Effector memory CD8-positive, alpha-beta T cell (primary cell): ENCODE measurements around the gene ANGPTL2.

Experiments used
- ATAC-seq: fragments of 150-1000 bp; cut with Tn5 transposase; replicated peaks from 2 replicates; pipeline ENCODE4 v1.10.0; 2021; ENCODE audit warnings: mild to moderate bottlenecking, moderate library complexity
- DNase-seq, 3 experiments: peaks; one replicate each; pipeline ENCODE4 v3.0.0; 2021
- H3K27ac Mint-ChIP-seq, 2 donors: one replicate each; pipeline ENCODE4 v1.8.0; 2022; ENCODE audit warnings: mild to moderate bottlenecking in 2 of 2, mixed read lengths in 2 of 2, moderate library complexity in 2 of 2
- H3K27me3 Mint-ChIP-seq, 2 donors: one replicate each; pipeline ENCODE4 v1.8.0; 2022; ENCODE audit warnings: mixed read lengths in 2 of 2
- H3K36me3 Mint-ChIP-seq: one replicate; pipeline ENCODE4 v1.8.0; 2022; ENCODE audit warnings: mild to moderate bottlenecking, moderate library complexity, mixed read lengths; ENCODE audit not compliant: insufficient read depth
- H3K4me1 Mint-ChIP-seq, 2 donors: one replicate each; pipeline ENCODE4 v1.8.0; 2022; ENCODE audit warnings: low read depth in 2 of 2, mixed read lengths in 2 of 2
- H3K4me3 Mint-ChIP-seq, 2 donors: one replicate each; pipeline ENCODE4 v1.8.0; 2022; ENCODE audit warnings: mild to moderate bottlenecking in 2 of 2, mixed read lengths in 2 of 2, moderate library complexity in 2 of 2
- H3K9me3 Mint-ChIP-seq, 2 donors: one replicate each; pipeline ENCODE4 v1.8.0; 2022; ENCODE audit warnings: mixed read lengths in 2 of 2

The ANGPTL2 gene

GRCh38 chr9:127136880-127137639 lies 14.6 kb upstream of the ANGPTL2 start:
- no peaks in the 10 kb centered on the region for H3K4me1 Mint-ChIP-seq
- no peak overlapping the region for H3K27ac Mint-ChIP-seq
- no peaks in the 10 kb centered on the region for H3K27me3 Mint-ChIP-seq
- H3K4me3 Mint-ChIP-seq: no peak overlapping the region
- no peaks in the 10 kb centered on the region for H3K9me3 Mint-ChIP-seq
- ATAC-seq (no peak), DNase-seq (no peak)
- no peaks in the 10 kb centered on the region for H3K36me3 Mint-ChIP-seq

- Mint-ChIP-seq H3K9me3 (no peaks in the 10 kb centered on the region), H3K36me3 (no peaks in the 10 kb centered on the region), H3K27ac (no peak overlapping the region), H3K27me3 (no peaks in the 10 kb centered on the region), H3K4me3 (no peak overlapping the region), H3K4me1 (no peaks in the 10 kb centered on the region)
- DNase-seq (no peak), ATAC-seq (no peak)
Measured at GRCh38 chr9:127136081-127136879, 13.8 kb upstream of the ANGPTL2 start.

GRCh38 chr9:127135056-127135745 lies 12.8 kb upstream of the ANGPTL2 start:
- peak overlapping the region in 1 of 2 donors; percentile 4 for H3K27ac Mint-ChIP-seq
- DNase-seq: no peak
- no peaks in the 10 kb centered on the region for H3K9me3 Mint-ChIP-seq
- H3K27me3 Mint-ChIP-seq: no peaks in the 10 kb centered on the region
- H3K4me1 Mint-ChIP-seq: no peaks in the 10 kb centered on the region
- no peak for ATAC-seq
- H3K36me3 Mint-ChIP-seq: no peaks in the 10 kb centered on the region
- no peak overlapping the region for H3K4me3 Mint-ChIP-seq

- Mint-ChIP-seq H3K27ac (no peak overlapping the region), H3K4me1 (no peaks in the 10 kb centered on the region), H3K36me3 (no peaks in the 10 kb centered on the region), H3K9me3 (no peaks in the 10 kb centered on the region), H3K4me3 (no peak overlapping the region), H3K27me3 (no peaks in the 10 kb centered on the region)
- DNase-seq (no peak), ATAC-seq (no peak)
Measured at GRCh38 chr9:127133739-127134167, 11.3 kb upstream of the ANGPTL2 start.

DNA sequence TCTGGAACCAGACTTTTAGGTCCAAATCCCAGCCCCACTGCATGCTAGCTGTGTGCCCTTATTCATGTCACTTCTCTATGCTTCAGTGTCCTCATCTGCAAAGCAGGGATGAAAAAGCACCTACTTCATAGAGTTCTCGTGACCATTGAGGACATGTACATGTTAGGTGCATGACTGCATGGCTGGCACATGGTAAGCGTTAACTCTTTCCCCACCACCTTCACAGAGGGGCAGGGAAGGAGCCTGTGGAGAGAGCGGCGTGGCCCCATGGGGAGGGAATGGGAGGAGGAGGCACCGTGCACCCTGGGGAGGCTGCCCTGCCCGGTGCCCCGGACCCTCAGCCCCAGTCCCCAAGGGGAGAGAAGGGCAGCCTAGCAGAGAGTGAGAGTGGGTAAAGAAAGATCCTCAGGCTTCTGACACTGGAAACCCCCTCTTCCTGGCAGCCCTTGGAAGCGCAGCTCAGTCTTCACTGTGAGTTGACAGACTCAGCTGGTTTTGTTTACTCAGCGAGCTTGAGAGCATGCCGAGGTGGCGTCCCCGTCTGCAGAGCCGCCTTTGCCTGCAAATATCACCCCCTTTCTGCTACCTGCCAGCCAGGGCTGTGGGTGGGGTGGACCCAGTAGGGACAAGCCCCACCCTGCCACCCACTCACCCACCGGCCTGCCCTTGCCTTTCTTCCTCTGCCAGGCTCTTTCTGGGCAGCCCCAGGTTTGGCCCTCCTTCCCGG lies 10.6 kb upstream of the ANGPTL2 start:
- Mint-ChIP-seq H3K36me3 (no peaks in the 10 kb centered on the region), H3K4me1 (no peaks in the 10 kb centered on the region), H3K4me3 (no peak overlapping the region), H3K9me3 (no peaks in the 10 kb centered on the region), H3K27me3 (no peaks in the 10 kb centered on the region), H3K27ac (peak overlapping the region in 1 of 2 donors; percentile 36)
- DNase-seq: no peak
- ATAC-seq: no peak

GRCh38 chr9:127132375-127132774 lies 9.9 kb upstream of the ANGPTL2 start:
- no peaks in the 10 kb centered on the region for H3K9me3 Mint-ChIP-seq
- peak overlapping the region in 1 of 2 donors; percentile 36 for H3K27ac Mint-ChIP-seq

GRCh38 chr9:127131871-127132270 lies 9.4 kb upstream of the ANGPTL2 start:
- ATAC-seq: no peak
- Mint-ChIP-seq H3K27ac (no peak overlapping the region), H3K4me3 (no peak overlapping the region), H3K4me1 (no peaks in the 10 kb centered on the region), H3K27me3 (no peaks in the 10 kb centered on the region), H3K9me3 (no peaks in the 10 kb centered on the region), H3K36me3 (no peaks in the 10 kb centered on the region)
- DNase-seq: no peak

More at GRCh38 chr9:127132375-127132774, 9.9 kb upstream of the ANGPTL2 start:
- Mint-ChIP-seq H3K36me3 (no peaks in the 10 kb centered on the region), H3K4me3 (no peak overlapping the region), H3K4me1 (no peaks in the 10 kb centered on the region), H3K27me3 (no peaks in the 10 kb centered on the region)
- no peak for DNase-seq
- ATAC-seq: no peak

DNA sequence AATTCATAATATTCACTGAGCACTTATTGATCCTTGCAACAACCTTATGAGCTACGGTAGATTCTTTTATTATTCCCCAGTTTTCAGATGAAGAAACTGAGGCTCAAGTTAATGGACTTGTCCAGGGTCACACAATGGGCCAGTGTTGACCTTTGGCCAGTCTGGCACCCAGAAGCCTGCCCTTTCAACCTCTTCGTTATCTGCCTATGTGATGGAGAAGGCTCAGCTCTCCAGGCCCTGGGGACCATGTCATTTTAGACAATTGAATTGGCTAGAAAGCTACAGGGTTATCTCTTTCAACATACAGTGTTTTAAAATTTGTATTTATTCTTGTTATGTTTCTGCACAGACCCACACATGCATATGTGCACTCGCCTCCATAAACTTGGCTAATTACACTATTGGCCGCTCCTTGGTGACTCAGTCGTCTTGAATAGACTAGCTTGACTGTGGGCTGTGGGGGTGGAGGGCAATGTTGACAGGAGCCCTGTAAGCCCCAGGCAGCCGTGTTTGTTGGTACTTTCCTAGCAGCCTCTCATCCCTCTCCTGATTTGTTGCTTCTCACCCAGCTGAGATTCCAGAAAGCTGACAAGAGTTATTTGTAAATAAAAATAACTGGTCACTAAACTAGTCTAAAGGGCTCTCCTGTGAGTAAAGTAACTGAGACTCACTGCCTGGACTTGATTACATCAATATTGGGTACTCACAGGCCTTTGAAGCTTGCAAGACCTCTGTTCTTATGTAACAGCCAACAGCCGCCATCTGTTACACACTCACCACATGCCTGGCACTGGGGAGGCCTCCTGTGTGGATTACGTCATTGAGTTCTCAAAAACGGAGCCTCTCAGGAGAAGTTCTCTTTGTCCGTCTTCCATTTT lies 8.5 kb upstream of the ANGPTL2 start:
- H3K4me3 Mint-ChIP-seq: no peak overlapping the region
- H3K9me3 Mint-ChIP-seq: no peaks in the 10 kb centered on the region
- DNase-seq (no peak), ATAC-seq (no peak)
- H3K27ac Mint-ChIP-seq: no peak overlapping the region
- no peaks in the 10 kb centered on the region for H3K27me3 Mint-ChIP-seq
- H3K36me3 Mint-ChIP-seq: no peaks in the 10 kb centered on the region
- H3K4me1 Mint-ChIP-seq: no peaks in the 10 kb centered on the region

DNA sequence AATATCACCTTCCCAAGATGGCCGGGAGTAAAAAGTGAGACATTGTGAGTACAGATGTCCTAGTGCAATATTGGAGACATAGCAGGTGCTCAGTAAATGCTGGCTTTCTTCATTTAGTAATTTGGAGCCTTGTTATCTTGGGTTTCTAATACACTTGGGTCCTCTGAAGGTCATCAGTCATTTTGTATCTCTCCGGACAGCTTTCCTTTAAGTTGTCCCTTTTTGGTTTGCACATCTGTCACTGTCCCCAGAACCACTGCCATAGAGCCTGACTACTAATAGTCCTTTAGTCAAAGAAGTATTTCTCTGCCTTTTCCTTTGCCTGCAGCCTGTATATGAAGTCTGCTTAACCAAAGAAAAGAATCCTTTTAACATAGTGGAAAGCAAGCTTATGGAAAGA lies 7.8 kb upstream of the ANGPTL2 start:
- no peak for DNase-seq
- Mint-ChIP-seq H3K27ac (no peak overlapping the region), H3K4me1 (no peaks in the 10 kb centered on the region), H3K27me3 (no peaks in the 10 kb centered on the region), H3K36me3 (peaks cover 4% of the 10 kb centered on the region), H3K4me3 (no peak overlapping the region), H3K9me3 (no peaks in the 10 kb centered on the region)
- no peak for ATAC-seq

- H3K9me3 Mint-ChIP-seq: no peaks in the 10 kb centered on the region
- no peak overlapping the region for H3K27ac Mint-ChIP-seq
- no peaks in the 10 kb centered on the region for H3K4me1 Mint-ChIP-seq
- DNase-seq: no peak
- no peak for ATAC-seq
- no peak overlapping the region for H3K4me3 Mint-ChIP-seq
- H3K36me3 Mint-ChIP-seq: peaks cover 4% of the 10 kb centered on the region
- H3K27me3 Mint-ChIP-seq: no peaks in the 10 kb centered on the region
Measured at GRCh38 chr9:127129718-127130085, 7.3 kb upstream of the ANGPTL2 start.

GRCh38 chr9:127129073-127129717 lies 6.8 kb upstream of the ANGPTL2 start:
- H3K4me3 Mint-ChIP-seq: no peak overlapping the region
- DNase-seq (no peak), ATAC-seq (no peak)
- H3K27me3 Mint-ChIP-seq: no peaks in the 10 kb centered on the region
- peaks cover 4% of the 10 kb centered on the region for H3K36me3 Mint-ChIP-seq
- H3K4me1 Mint-ChIP-seq: no peaks in the 10 kb centered on the region
- no peaks in the 10 kb centered on the region for H3K9me3 Mint-ChIP-seq
- no peak overlapping the region for H3K27ac Mint-ChIP-seq

DNA sequence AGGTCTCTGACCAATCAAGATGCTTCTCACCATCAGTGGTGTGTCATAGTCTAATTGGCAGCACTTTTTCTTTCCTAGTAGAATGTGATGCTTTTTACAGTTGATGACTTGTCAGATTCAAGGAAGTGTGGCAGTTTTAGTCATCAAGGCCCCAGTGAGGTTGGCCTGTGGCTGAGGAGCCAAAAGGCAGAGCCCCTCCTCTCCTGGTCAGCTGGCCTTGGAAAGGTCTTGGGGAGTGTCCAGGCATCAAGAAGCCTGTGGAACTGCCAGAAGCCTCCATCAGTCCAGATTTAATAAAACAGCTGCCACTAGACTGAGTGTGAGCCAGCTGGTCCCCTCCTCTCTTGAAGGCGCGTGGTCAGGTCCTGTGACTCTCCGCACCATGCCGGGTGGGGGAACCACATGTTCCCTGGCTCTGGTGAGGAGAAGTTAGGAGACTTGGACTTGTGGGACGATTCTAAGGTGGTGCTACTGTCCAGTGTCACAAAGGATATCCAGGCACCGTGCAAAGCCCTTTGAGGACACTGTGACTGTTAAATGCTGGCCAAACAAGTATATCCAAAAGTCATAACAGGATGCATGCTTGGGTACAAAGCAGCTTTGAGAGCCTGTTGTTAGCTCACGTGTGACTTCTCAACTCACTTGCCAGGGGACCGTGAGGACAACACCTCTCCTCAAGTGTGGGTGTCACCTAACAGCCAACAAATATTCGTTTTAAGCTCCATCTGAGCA lies 6.1 kb upstream of the ANGPTL2 start:
- Mint-ChIP-seq H3K9me3 (no peaks in the 10 kb centered on the region), H3K4me1 (no peaks in the 10 kb centered on the region), H3K27ac (no peak overlapping the region), H3K4me3 (no peak overlapping the region), H3K27me3 (no peaks in the 10 kb centered on the region), H3K36me3 (peaks cover 4% of the 10 kb centered on the region)
- ATAC-seq: no peak
- no peak for DNase-seq
